HG03558 (cell line): ENCODE results near the gene HOXA10.

Experiments
- ATAC-seq: cut with Tn5 transposase; IDR thresholded peaks from one replicate; pipeline ENCODE4 v1.9.1; 2021; ENCODE audit warnings: moderate number of reproducible peaks; ENCODE audit not compliant: unreplicated experiment; ENCODE audit errors: extremely low read depth

HOXA10 gene

GRCh38 chr7:27158436-27159265 lies 15.5 kb downstream of the HOXA10 start:
- ATAC-seq, result no peak

- ATAC-seq, result no peak
These were observed 16.3 kb downstream of the HOXA10 start for GRCh38 chr7:27157702-27158431.

GRCh38 chr7:27156916-27157701 lies 17.0 kb downstream of the HOXA10 start:
- ATAC-seq, result no peak

GRCh38 chr7:27156508-27156898 lies 17.6 kb downstream of the HOXA10 start, which contains the start of gene HOXA7:
TSS of gene HOXA7 (minus strand) at chr7:27156675. CDS start at chr7:27156545, 130 bp downstream.
- no peak for ATAC-seq

- no peak for ATAC-seq
These were observed 18.2 kb downstream of the HOXA10 start for GRCh38 chr7:27155816-27156507.

- ATAC-seq, result no peak
These were observed 19.0 kb downstream of the HOXA10 start for GRCh38 chr7:27154901-27155815.

- no peak for ATAC-seq
These were observed 19.8 kb downstream of the HOXA10 start for GRCh38 chr7:27154369-27154768.

GRCh38 chr7:27153526-27153925 lies 20.6 kb downstream of the HOXA10 start:
- no peak for ATAC-seq

- no peak for ATAC-seq
These were observed 21.2 kb downstream of the HOXA10 start for GRCh38 chr7:27152816-27153442.

- no peak for ATAC-seq
These were observed 21.9 kb downstream of the HOXA10 start, which contains the start of gene HOXA3 for GRCh38 chr7:27151931-27152815. TSS of gene HOXA3 (minus strand) at chr7:27152583. CDS start at chr7:27110640, 41,943 bp downstream.

- no peak for ATAC-seq
These were observed 22.7 kb downstream of the HOXA10 start for GRCh38 chr7:27151341-27151930.

- ATAC-seq, result no peak
These were observed 23.4 kb downstream of the HOXA10 start for GRCh38 chr7:27150568-27151340.

GRCh38 chr7:27149842-27150567 lies 24.1 kb downstream of the HOXA10 start:
- no peak for ATAC-seq

GRCh38 chr7:27148756-27149641 lies 25.1 kb downstream of the HOXA10 start:
- no peak for ATAC-seq
